Activated B cell treated with CpG ODN at 0.5 μM for 24 hours (primary cell): ENCODE measurements around the gene AMZ1. TPM values are rescaled to one million over a fixed set of nuclear protein-coding genes. Genes with fewer than 3 reads are reported as not detected.
"Not testable (repeated sequence)": the region's sequence is repeated elsewhere in the genome, so short reads cannot be mapped to it uniquely, and the experiment has no call there.

Source experiments
- ATAC-seq: fragments of 200-7000 bp; cut with Tn5 transposase; one replicate; pipeline ENCODE4 v1.10.0; 2021; ENCODE audit warnings: low read depth, mild to moderate bottlenecking, moderate library complexity
- CTCF ChIA-PET: fragments of 350-600 bp; sonication (Branson Sonifier 250); formaldehyde crosslinking; loops from one replicate; lab custom pipeline; 2021; ENCODE audit warnings: antibody characterized with exemption; lab: Charles Lee
- POLR2A ChIA-PET: fragments of 350-600 bp; sonication (Branson Sonifier 250); formaldehyde crosslinking; loops from one replicate; lab custom pipeline; 2021; ENCODE audit warnings: antibody characterized with exemption; lab: Charles Lee
- DNase-seq: peaks from one replicate; pipeline ENCODE4 v3.0.0; 2022
- H3K27ac Mint-ChIP-seq: one replicate; pipeline ENCODE4 v1.8.0; 2020; ENCODE audit warnings: mixed read lengths
- H3K27me3 Mint-ChIP-seq: one replicate; pipeline ENCODE4 v1.8.0; 2021; ENCODE audit warnings: mixed read lengths
- H3K36me3 Mint-ChIP-seq: one replicate; pipeline ENCODE4 v1.8.0; 2021; ENCODE audit warnings: low read depth, mixed read lengths
- H3K4me1 Mint-ChIP-seq: one replicate; pipeline ENCODE4 v1.8.0; 2021; ENCODE audit warnings: mixed read lengths
- H3K4me3 Mint-ChIP-seq: one replicate; pipeline ENCODE4 v1.8.0; 2020; ENCODE audit warnings: mild to moderate bottlenecking, mixed read lengths
- H3K9me3 Mint-ChIP-seq: one replicate; pipeline ENCODE4 v1.8.0; 2020; ENCODE audit warnings: mixed read lengths
- intact Hi-C: fragments of 100-400 bp; cut with micrococcal nuclease; formaldehyde crosslinking; loops from one replicate; pipeline ENCODE4 v1.15.1; 2024
- total RNA-seq: library from RNA; stranded (reverse); gene quantifications from 2 replicates; pipeline ENCODE4 v1.2.3, GENCODE V29; 2022
- TF ChIP-seq, protein P1 (sequence below): fragments of 200-600 bp; IDR thresholded peaks from one replicate; pipeline ENCODE4 v1.8.0; 2022; ENCODE audit warnings: antibody characterized with exemption, mild to moderate bottlenecking

Gene AMZ1
- total RNA-seq, 1 donor from 2014 or later: 8.3 TPM

- CTCF ChIA-PET: interaction anchor here (0.6 to 1.4 kb wide), 3 partner anchors 21 to 285 kb away, joined by 3 to 5 read pairs (median 4); no protein-coding TSS in a partner anchor
- Mint-ChIP-seq H3K36me3 (peaks cover 27% of the 10 kb centered on the region), H3K9me3 (no peaks in the 10 kb centered on the region), H3K27me3 (no peaks in the 10 kb centered on the region), H3K27ac (peak overlapping the region; percentile 3), H3K4me3 (peak overlapping the region; percentile 46), H3K4me1 (peaks cover 64% of the 10 kb centered on the region)
- TF ChIP-seq, protein P1, sequence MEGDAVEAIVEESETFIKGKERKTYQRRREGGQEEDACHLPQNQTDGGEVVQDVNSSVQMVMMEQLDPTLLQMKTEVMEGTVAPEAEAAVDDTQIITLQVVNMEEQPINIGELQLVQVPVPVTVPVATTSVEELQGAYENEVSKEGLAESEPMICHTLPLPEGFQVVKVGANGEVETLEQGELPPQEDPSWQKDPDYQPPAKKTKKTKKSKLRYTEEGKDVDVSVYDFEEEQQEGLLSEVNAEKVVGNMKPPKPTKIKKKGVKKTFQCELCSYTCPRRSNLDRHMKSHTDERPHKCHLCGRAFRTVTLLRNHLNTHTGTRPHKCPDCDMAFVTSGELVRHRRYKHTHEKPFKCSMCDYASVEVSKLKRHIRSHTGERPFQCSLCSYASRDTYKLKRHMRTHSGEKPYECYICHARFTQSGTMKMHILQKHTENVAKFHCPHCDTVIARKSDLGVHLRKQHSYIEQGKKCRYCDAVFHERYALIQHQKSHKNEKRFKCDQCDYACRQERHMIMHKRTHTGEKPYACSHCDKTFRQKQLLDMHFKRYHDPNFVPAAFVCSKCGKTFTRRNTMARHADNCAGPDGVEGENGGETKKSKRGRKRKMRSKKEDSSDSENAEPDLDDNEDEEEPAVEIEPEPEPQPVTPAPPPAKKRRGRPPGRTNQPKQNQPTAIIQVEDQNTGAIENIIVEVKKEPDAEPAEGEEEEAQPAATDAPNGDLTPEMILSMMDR: no peak
- intact Hi-C loops: loop anchor here (5.0 kb wide), 2 partner anchors 49 to 106 kb away; partner anchors contain the start of genes AMZ1 and GNA12
- POLR2A ChIA-PET: interaction anchor here (1.4 kb wide), 1 partner anchor 22 kb away, joined by 4 read pairs; no protein-coding TSS in a partner anchor
- peak; percentile 20 for DNase-seq
- ATAC-seq: peak; percentile 65
Observed at GRCh38 chr7:2736411-2736914, 48.5 kb downstream of the AMZ1 start.

GRCh38 chr7:2737005-2737743 is 49.2 kb downstream of the AMZ1 start:
- ChIA-PET CTCF (interaction anchor here (0.6 to 1.4 kb wide), 3 partner anchors 21 to 285 kb away, joined by 3 to 5 read pairs (median 4); no protein-coding TSS in a partner anchor), POLR2A (interaction anchor here (0.5 to 1.4 kb wide), 3 partner anchors 21 to 106 kb away, joined by 3 to 7 read pairs (median 4); no protein-coding TSS in a partner anchor)
- not testable (repeated sequence) for ATAC-seq, H3K9me3 Mint-ChIP-seq, DNase-seq, H3K4me3 Mint-ChIP-seq, H3K27me3 Mint-ChIP-seq
- H3K4me1 Mint-ChIP-seq: peaks cover 67% of the 10 kb centered on the region
- intact Hi-C loops: loop anchor here (5.0 kb wide), 2 partner anchors 50 to 105 kb away; partner anchors contain the start of genes AMZ1 and GNA12
- H3K36me3 Mint-ChIP-seq: peaks cover 22% of the 10 kb centered on the region
- H3K27ac Mint-ChIP-seq: peak overlapping the region; percentile 3

GRCh38 chr7:2737771-2738540 is 50.0 kb downstream of the AMZ1 start:
- peaks cover 73% of the 10 kb centered on the region for H3K4me1 Mint-ChIP-seq
- H3K27ac Mint-ChIP-seq: no peak overlapping the region
- TF ChIP-seq, protein P1: no peak
- H3K9me3 Mint-ChIP-seq: no peaks in the 10 kb centered on the region
- no peak for ATAC-seq
- H3K4me3 Mint-ChIP-seq: no peak overlapping the region
- ChIA-PET CTCF (no interaction called here), POLR2A (interaction anchor here (0.5 to 1.0 kb wide), 3 partner anchors 20 to 62 kb away, joined by 3 to 7 read pairs (median 5); no protein-coding TSS in a partner anchor)
- H3K36me3 Mint-ChIP-seq: peaks cover 25% of the 10 kb centered on the region
- intact Hi-C loops: loop anchor here (5.0 kb wide), 2 partner anchors 51 to 104 kb away; partner anchors contain the start of genes AMZ1 and GNA12
- no peaks in the 10 kb centered on the region for H3K27me3 Mint-ChIP-seq
- DNase-seq: peak; percentile 2

- CTCF ChIA-PET: no interaction called here
Observed at GRCh38 chr7:2738766-2739549, 51.0 kb downstream of the AMZ1 start.

DNA sequence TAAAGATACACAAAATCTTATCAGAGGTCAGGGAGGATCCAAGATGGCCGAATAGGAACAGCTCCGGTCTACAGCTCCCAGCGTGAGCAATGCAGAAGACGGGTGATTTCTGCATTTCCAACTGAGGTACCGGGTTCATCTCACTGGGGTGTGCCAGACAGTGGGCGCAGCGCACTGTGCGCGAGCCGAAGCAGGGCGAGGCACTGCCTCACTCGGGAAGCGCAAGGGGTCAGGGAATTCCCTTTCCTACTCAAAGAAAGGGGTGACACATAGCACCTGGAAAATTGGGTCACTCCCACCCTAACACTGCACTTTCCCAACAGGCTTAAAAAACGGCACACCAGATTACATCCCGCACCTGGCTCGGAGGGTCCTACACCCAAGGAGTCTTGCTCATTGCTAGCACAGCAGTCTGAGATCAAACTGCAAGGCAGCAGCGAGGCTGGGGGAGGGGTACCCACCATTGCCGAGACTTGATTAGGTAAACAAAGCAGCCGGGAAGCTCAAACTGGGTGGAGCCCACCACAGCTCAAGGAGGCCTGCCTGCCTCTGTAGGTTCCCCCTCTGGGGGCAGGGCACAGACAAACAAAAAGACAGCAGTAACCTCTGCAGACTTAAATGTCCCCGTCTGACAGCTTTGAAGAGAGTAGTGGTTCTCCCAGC is 55.7 kb downstream of the AMZ1 start:
- H3K4me1 Mint-ChIP-seq: peaks cover 30% of the 10 kb centered on the region
- H3K27me3 Mint-ChIP-seq, POLR2A ChIA-PET, H3K9me3 Mint-ChIP-seq, H3K4me3 Mint-ChIP-seq, intact Hi-C loops, DNase-seq, H3K27ac Mint-ChIP-seq, CTCF ChIA-PET, ATAC-seq: not testable (repeated sequence)
- H3K36me3 Mint-ChIP-seq: peaks cover 34% of the 10 kb centered on the region

More at GRCh38 chr7:2738766-2739549, 51.0 kb downstream of the AMZ1 start:
- POLR2A ChIA-PET: interaction anchor here (1.0 to 1.2 kb wide), 2 partner anchors 16 to 61 kb away, joined by 3 to 4 read pairs; no protein-coding TSS in a partner anchor
- H3K9me3 Mint-ChIP-seq: no peaks in the 10 kb centered on the region
- ATAC-seq (no peak), DNase-seq (peak; percentile 8)
- H3K27me3 Mint-ChIP-seq: no peaks in the 10 kb centered on the region
- TF ChIP-seq, protein P1: no peak
- H3K4me3 Mint-ChIP-seq: no peak overlapping the region
- intact Hi-C loops: loop anchor here (5.0 kb wide), 2 partner anchors 52 to 103 kb away; partner anchors contain the start of genes AMZ1 and GNA12
- peaks cover 64% of the 10 kb centered on the region for H3K4me1 Mint-ChIP-seq
- H3K27ac Mint-ChIP-seq: no peak overlapping the region
- peaks cover 24% of the 10 kb centered on the region for H3K36me3 Mint-ChIP-seq

- POLR2A ChIA-PET, H3K9me3 Mint-ChIP-seq, DNase-seq, H3K27ac Mint-ChIP-seq, intact Hi-C loops, H3K27me3 Mint-ChIP-seq, ATAC-seq, H3K4me3 Mint-ChIP-seq, CTCF ChIA-PET: not testable (repeated sequence)
- Mint-ChIP-seq H3K4me1 (peaks cover 27% of the 10 kb centered on the region), H3K36me3 (peaks cover 23% of the 10 kb centered on the region)
Observed at GRCh38 chr7:2748684-2749083, 60.7 kb downstream of the AMZ1 start.
